Measurements from ENCODE around the gene CCDC6.

DNA sequence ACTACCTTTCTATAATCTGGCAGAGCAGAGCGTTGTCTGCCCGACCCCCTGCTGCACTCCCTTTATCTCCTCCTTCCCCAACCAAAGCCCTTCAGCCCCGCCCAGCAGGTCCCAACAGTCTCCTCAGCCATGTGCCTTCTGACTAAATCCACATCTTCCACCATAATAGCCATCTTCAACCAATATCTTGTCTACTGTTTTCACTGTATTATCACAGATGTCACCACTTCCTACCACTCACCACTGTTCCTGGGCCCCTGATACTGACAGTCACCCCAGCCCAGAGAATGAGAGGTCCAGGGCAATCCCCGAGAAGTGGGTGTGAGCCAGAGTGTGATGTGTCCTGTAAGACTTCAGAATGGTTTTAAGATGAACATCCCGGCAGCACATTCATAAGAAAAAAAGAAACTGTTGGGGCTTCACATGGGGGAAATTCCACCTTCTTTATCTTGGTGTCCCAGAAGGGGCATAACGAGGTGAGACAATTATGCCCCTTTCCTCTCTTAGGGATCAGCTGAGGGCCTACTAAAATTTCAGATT is 25.3 kb downstream of the CCDC6 start:
- TF ChIP-seq RFX5 (IDR thresholded peaks at IDR 0.05; ENCODE audit: borderline replicate concordance, low read depth, low read length) (no peak), CTCF (IDR thresholded peaks at IDR 0.05; ENCODE audit: control extremely low read depth in 1 of 3, insufficient read depth in 1 of 3, low read depth in 1 of 3, low read length in 3 of 3) (no peak)

All from H1 (cell line).